Vein endothelial cell (primary cell): ENCODE results near the gene SHISA6. TPM values are rescaled to one million over a fixed set of nuclear protein-coding genes. Genes with fewer than 3 reads are reported as not detected.

ENCODE experiments used
- total RNA-seq: library from RNA; depleted of rRNA; stranded (reverse); fragments of >200 nt; gene quantifications from 2 replicates; pipeline ENCODE4 v1.2.3, GENCODE V29; 2012

The SHISA6 gene
- total RNA-seq = not detected in 2 replicates

DNA sequence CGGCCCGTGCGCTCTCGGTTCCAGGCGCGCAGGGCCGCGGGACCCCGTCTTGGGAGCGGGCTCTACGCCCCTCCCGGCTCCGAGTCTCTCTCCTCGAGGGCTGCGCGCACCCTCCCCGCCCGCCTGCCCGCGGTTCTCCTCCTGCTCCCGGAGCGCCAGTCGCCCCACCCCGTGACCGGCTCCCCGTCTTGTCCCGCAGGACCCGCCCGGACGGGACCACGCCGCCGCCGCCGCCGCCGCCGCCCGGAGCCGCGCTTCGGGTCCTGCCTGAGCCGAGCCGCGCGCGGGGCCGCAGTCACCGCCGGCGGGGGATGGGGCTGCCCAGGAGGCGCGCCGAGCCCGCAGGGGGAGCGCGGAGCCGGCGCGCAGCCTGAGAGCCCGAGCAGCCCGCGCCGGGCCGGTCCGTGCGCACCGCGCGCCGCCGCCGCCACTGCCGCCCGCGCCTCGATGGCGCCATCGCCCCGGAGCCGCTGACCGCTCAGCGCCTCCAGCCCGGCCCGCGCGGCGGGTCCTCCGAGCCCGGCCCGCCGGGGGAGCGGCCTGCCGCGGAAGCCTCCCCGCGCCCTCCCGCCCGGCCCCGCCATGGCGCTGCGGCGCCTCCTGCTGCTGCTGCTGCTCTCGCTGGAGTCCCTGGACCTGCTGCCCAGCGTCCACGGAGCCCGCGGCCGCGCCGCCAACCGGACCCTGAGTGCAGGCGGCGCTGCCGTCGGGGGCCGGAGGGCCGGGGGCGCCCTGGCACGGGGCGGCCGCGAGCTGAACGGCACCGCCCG is at the start of gene SHISA6:
TSS of gene SHISA6 (plus strand) at position 373 of the 770 bp plus-strand sequence.

DNA sequence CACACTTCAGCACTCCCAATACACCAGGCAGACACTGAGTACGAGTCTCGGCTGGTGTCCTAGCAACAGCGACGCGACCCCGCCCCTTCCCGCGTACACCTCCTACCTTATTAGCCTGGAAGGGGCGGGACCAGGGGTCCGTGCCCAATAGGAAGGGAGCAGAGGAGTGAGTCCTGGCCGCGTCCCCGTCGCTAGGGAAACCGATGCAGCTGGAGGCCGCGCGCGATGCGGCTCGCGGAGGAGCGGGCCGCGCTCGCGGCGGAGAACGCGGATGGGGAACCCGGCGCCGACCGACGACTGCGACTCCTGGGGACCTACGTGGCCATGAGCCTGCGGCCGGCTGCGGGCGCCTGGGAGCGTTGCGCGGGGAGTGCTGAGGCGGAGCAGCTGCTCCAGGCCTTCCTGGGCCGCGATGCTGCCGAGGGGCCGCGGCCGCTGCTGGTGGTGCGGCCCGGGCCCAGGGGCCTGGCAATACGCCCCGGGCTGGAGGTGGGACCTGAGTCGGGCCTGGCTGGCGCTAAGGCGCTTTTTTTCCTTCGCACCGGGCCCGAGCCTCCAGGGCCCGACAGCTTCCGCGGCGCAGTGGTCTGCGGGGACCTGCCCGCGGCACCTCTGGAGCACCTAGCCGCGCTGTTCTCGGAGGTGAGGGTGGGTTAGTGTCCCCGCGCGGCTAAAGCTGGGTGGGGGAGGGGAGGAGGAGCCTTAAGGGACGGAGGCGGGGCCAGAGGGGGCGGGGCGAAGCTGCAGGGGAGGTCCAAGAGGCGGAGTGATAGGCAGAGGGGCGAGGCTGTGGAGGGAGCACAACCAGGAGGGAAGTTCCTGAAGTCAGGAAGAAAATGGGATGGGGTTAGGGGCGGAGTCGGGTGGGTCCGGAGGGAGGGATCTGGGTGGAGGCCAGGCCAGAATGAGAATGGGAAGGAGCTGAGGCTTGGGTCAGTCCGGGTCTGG is 357.5 kb downstream of the SHISA6 start, which contains the start of gene DNAH9:
TSS of gene DNAH9 (plus strand) at position 197 of the 948 bp plus-strand sequence. CDS start at position 226, 29 bp downstream.

